OCI-LY1 (cell line): ENCODE data around the gene CAMTA1.

ENCODE experiments used
- H2AFZ ChIP-seq: fragments of 200-600 bp; sonication (generic), shearing (Covaris generic); 2 replicates; pipeline ENCODE4 v1.6.0; 2014; ENCODE audit warnings: antibody characterized with exemption, mild to moderate bottlenecking, low read length
- H3F3A ChIP-seq: fragments of 200-600 bp; sonication (generic), shearing (Covaris generic); 2 replicates; pipeline ENCODE4 v1.6.0; 2014; ENCODE audit warnings: mild to moderate bottlenecking, antibody characterized with exemption, low read length, moderate library complexity; ENCODE audit not compliant: insufficient read depth
- H3K27ac ChIP-seq: fragments of 200-600 bp; sonication (generic); 2 replicates; pipeline ENCODE4 v1.5.1; 2014; ENCODE audit warnings: low read length, mixed run types, mild to moderate bottlenecking, low read depth; ENCODE audit not compliant: poor library complexity, severe bottlenecking
- H3K27me3 ChIP-seq: fragments of 200-600 bp; sonication (generic); 2 replicates; pipeline ENCODE4 v1.6.0; 2014; ENCODE audit warnings: antibody characterized with exemption, mild to moderate bottlenecking, low read length, moderate library complexity; ENCODE audit not compliant: insufficient read depth
- H3K36me3 ChIP-seq: fragments of 200-600 bp; sonication (generic); 2 replicates; pipeline ENCODE4 v1.6.1; 2014; ENCODE audit warnings: mild to moderate bottlenecking, antibody characterized with exemption, low read length, moderate library complexity, mixed read lengths; ENCODE audit not compliant: insufficient read depth
- H3K4me1 ChIP-seq: fragments of 200-600 bp; sonication (generic); 2 replicates; pipeline ENCODE4 v1.5.1; 2014; ENCODE audit warnings: mild to moderate bottlenecking, low read length, moderate library complexity; ENCODE audit not compliant: insufficient read depth, severe bottlenecking
- H3K4me2 ChIP-seq: fragments of 200-600 bp; sonication (generic), shearing (Covaris generic); 2 replicates; pipeline ENCODE4 v1.6.1; 2014; ENCODE audit warnings: low read length
- H3K4me3 ChIP-seq: fragments of 200-600 bp; sonication (generic); 2 replicates; pipeline ENCODE4 v1.5.1; 2014; ENCODE audit warnings: low read length, low read depth, mild to moderate bottlenecking, mixed read lengths; ENCODE audit not compliant: poor library complexity, severe bottlenecking
- H3K79me2 ChIP-seq: fragments of 200-600 bp; shearing (Covaris generic); 2 replicates; pipeline ENCODE4 v1.6.1; 2016; ENCODE audit warnings: mixed run types, low read length, mixed read lengths; ENCODE audit not compliant: insufficient read depth
- H3K9ac ChIP-seq: fragments of 200-600 bp; sonication (generic), shearing (Covaris generic); 2 replicates; pipeline ENCODE4 v1.6.1; 2014; ENCODE audit warnings: mild to moderate bottlenecking, low read length, mixed read lengths
- H3K9me2 ChIP-seq: fragments of 200-600 bp; sonication (generic), shearing (Covaris generic); 2 replicates; pipeline ENCODE4 v1.6.1; 2014; ENCODE audit warnings: low read depth, mild to moderate bottlenecking, low read length, mixed read lengths
- H3K9me3 ChIP-seq: fragments of 200-600 bp; shearing (Covaris generic); 2 replicates; pipeline ENCODE4 v1.6.1; 2014; ENCODE audit warnings: low read length, mixed read lengths
- H4K20me1 ChIP-seq: fragments of 200-600 bp; sonication (generic), shearing (Covaris generic); 2 replicates; pipeline ENCODE4 v1.6.0; 2016; ENCODE audit warnings: mild to moderate bottlenecking, low read length; ENCODE audit not compliant: insufficient read depth
- EZH2 ChIP-seq: fragments of 200-600 bp; sonication (generic), shearing (Covaris generic); IDR thresholded peaks from 2 replicates; pipeline ENCODE4 v1.8.0; 2017; ENCODE audit warnings: borderline replicate concordance, mixed run types, mild to moderate bottlenecking, antibody characterized with exemption, low read length, moderate library complexity, mixed read lengths
- TF ChIP-seq, protein P1 (sequence below): fragments of 200-600 bp; sonication (generic), shearing (Covaris generic); IDR thresholded peaks from 2 replicates; pipeline ENCODE4 v1.5.1; 2017; ENCODE audit warnings: mild to moderate bottlenecking, antibody characterized with exemption, low read length, moderate library complexity, mixed read lengths

The CAMTA1 gene

DNA sequence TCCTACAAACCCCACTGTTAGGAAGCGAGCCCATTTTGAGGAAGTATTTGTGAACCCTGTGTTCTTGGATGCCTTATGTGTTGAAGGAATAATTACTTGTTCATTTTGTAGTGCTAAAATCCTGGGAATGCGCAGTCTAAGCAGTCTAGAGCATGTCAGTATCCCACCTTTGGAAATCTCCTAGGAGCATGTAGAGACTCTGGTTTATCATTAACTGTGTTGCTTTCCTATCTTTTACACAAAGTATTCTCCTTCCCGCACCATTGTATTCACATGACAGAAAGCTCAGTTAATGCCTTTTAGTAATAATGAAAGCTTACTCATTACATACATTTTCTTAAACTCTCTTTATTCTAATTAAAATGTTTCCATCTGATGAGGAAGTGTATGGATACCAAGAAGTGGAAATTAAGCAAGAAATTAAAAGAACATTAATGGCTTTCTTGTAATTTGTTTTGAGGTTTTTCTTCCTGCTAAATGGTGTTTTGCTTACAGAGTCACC is 99.4 kb downstream of the CAMTA1 start:
- TF ChIP-seq EZH2 = no peak
- H3K9me2 ChIP-seq = no peaks in the 10 kb centered on the region
- H2AFZ ChIP-seq = no peak overlapping the region
- no peaks in the 10 kb centered on the region for H3K4me1 ChIP-seq
- no peak overlapping the region for H3K27ac ChIP-seq
- no peaks in the 10 kb centered on the region for H3K27me3 ChIP-seq
- H3K9ac ChIP-seq = no peak overlapping the region
- no peaks in the 10 kb centered on the region for H4K20me1 ChIP-seq
- no peaks in the 10 kb centered on the region for H3F3A ChIP-seq
- H3K4me2 ChIP-seq = no peak overlapping the region
- H3K36me3 ChIP-seq = no peaks in the 10 kb centered on the region
- no peaks in the 10 kb centered on the region for H3K79me2 ChIP-seq
- no peaks in the 10 kb centered on the region for H3K9me3 ChIP-seq
- H3K4me3 ChIP-seq = no peak overlapping the region

DNA sequence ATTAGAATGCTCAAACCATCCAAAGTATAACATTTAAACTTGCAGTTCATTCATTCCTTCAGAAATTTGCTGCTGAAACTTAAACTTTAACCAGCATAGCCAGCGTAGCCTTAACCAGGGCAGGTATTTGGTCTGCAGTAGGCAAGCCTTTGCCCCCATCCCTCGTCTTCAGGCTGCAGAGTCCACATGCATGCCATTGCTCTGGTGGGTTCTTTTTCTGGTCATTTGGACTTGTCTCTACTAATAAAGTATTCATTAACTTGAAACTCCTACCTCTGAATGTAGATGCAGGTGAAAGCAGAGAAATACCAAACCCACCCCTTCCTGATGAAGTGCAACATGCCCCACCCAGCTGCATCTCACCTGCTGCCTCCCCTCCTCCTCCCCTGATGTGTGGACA is 100.2 kb downstream of the CAMTA1 start:
- Histone ChIP-seq H3K27me3 (no peaks in the 10 kb centered on the region), H3K36me3 (no peaks in the 10 kb centered on the region), H2AFZ (no peak overlapping the region), H3K9ac (no peak overlapping the region), H3K4me2 (no peak overlapping the region), H3K27ac (no peak overlapping the region), H3K79me2 (no peaks in the 10 kb centered on the region), H3K9me3 (no peaks in the 10 kb centered on the region), H3F3A (no peaks in the 10 kb centered on the region), H4K20me1 (no peaks in the 10 kb centered on the region), H3K9me2 (no peaks in the 10 kb centered on the region), H3K4me1 (no peaks in the 10 kb centered on the region), H3K4me3 (no peak overlapping the region)
- TF ChIP-seq, protein P1, sequence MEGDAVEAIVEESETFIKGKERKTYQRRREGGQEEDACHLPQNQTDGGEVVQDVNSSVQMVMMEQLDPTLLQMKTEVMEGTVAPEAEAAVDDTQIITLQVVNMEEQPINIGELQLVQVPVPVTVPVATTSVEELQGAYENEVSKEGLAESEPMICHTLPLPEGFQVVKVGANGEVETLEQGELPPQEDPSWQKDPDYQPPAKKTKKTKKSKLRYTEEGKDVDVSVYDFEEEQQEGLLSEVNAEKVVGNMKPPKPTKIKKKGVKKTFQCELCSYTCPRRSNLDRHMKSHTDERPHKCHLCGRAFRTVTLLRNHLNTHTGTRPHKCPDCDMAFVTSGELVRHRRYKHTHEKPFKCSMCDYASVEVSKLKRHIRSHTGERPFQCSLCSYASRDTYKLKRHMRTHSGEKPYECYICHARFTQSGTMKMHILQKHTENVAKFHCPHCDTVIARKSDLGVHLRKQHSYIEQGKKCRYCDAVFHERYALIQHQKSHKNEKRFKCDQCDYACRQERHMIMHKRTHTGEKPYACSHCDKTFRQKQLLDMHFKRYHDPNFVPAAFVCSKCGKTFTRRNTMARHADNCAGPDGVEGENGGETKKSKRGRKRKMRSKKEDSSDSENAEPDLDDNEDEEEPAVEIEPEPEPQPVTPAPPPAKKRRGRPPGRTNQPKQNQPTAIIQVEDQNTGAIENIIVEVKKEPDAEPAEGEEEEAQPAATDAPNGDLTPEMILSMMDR = no peak
- no peak for TF ChIP-seq EZH2

DNA sequence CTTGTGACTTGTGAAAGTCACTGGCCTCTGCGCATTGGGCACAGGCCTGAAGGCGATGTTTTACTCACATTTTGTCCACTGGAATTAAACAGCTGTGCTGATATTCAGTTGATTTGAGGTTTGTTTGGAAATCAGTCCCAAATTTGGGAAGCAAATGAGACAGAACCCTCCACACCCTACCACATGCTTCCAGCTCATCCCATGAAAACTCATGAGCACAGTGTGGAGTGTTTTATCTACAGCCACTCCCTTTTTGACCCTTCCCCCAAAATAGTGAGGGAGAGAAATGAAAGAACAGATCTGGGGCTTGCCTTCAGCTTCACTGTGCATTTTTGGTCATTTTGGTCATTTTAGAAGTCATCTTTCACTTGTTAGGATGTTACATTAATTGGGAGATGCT is 101.3 kb downstream of the CAMTA1 start:
- Histone ChIP-seq H3K9me3 (no peaks in the 10 kb centered on the region), H3K79me2 (no peaks in the 10 kb centered on the region), H3K27me3 (no peaks in the 10 kb centered on the region), H3K9me2 (no peaks in the 10 kb centered on the region), H3F3A (no peaks in the 10 kb centered on the region), H4K20me1 (no peaks in the 10 kb centered on the region), H3K27ac (no peak overlapping the region), H2AFZ (no peak overlapping the region), H3K9ac (no peak overlapping the region), H3K4me2 (no peak overlapping the region), H3K36me3 (no peaks in the 10 kb centered on the region), H3K4me1 (no peaks in the 10 kb centered on the region), H3K4me3 (no peak overlapping the region)
- TF ChIP-seq EZH2 = no peak
- TF ChIP-seq, protein P1 = no peak

DNA sequence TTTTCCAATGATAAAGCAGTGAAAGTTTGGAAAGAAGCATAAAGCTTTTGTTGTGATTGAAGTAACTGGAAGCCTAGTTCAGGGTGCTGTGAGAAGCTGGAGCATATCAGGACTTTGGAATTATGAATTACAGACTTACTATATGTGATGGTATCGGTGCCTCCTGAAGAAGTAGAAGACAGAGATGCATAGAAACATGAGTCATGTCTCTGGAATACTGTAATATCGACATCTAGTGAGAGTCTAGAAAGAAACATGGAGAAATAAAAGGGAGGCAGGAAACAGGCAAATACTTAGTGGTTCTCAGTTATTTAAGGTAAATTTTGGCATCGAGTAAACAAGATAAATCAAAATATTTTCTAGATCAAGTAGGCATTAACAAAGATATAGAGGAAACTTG is 103.0 kb downstream of the CAMTA1 start:
- Histone ChIP-seq H3K27ac (no peak overlapping the region), H3K27me3 (no peaks in the 10 kb centered on the region), H3K9me2 (no peaks in the 10 kb centered on the region), H3K4me1 (no peaks in the 10 kb centered on the region), H2AFZ (no peak overlapping the region), H3K4me2 (no peak overlapping the region), H3K79me2 (no peaks in the 10 kb centered on the region), H3K9ac (no peak overlapping the region), H3K4me3 (no peak overlapping the region), H3K9me3 (no peaks in the 10 kb centered on the region), H3K36me3 (no peaks in the 10 kb centered on the region), H4K20me1 (no peaks in the 10 kb centered on the region), H3F3A (no peaks in the 10 kb centered on the region)
- no peak for TF ChIP-seq EZH2
- TF ChIP-seq, protein P1 = no peak
